Right lobe of liver (tissue), 6 donors: ENCODE results near the gene FSTL5. TPM values are rescaled to one million over a fixed set of nuclear protein-coding genes. Genes with fewer than 3 reads are reported as not detected.
"Not testable (repeated sequence)": the region's sequence is repeated elsewhere in the genome, so short reads cannot be mapped to it uniquely, and the experiment has no call there.

ENCODE experiments used
- ATAC-seq, 4 donors: fragments of 200-7000 bp; cut with Tn5 transposase; one replicate each; pipeline ENCODE4 v1.9.1; 2020; ENCODE audit warnings: mild to moderate bottlenecking in 4 of 4, moderate library complexity in 4 of 4
- DNase-seq, 3 donors: peaks; one replicate each; pipeline ENCODE4 v3.0.0-alpha.2; 2020
- H3K27ac ChIP-seq, 3 donors: fragments of 200-600 bp; one replicate each; pipeline ENCODE4 v1.8.0; 2022
- H3K27me3 ChIP-seq, 2 donors: fragments of 200-600 bp; one replicate each; pipeline ENCODE4 v1.8.0; 2022
- H3K36me3 ChIP-seq, 4 donors: fragments of 200-600 bp; sonication (generic) in 1 of 4; one replicate each; pipeline versions ENCODE4 v1.5.1 to v1.8.0; 2017 to 2022; ENCODE audit warnings: control low read depth in 1 of 4
- H3K4me1 ChIP-seq, 4 donors: fragments of 200-600 bp; sonication (generic) in 1 of 4; one replicate each; pipeline versions ENCODE4 v1.5.1 to v1.8.0; 2017 to 2022; ENCODE audit warnings: control low read depth in 1 of 4
- H3K4me3 ChIP-seq, 3 donors: fragments of 200-600 bp; one replicate each; pipeline ENCODE4 v1.8.0; 2022
- H3K9me3 ChIP-seq, 4 donors: fragments of 200-600 bp; sonication (generic) in 1 of 4; one replicate each; pipeline versions ENCODE4 v1.5.1 to v1.8.0; 2017 to 2022; ENCODE audit warnings: control low read depth in 1 of 4
- CTCF ChIP-seq, 4 donors: fragments of 200-600 bp in 3 of 4; fragments of 450-650 bp in 1 of 4; IDR thresholded peaks; one replicate each; pipeline versions ENCODE4 v1.5.1 to v1.8.0; 2016 to 2022; ENCODE audit warnings: antibody characterized with exemption in 4 of 4, mild to moderate bottlenecking in 2 of 4
- POLR2A ChIP-seq: fragments of 450-650 bp; IDR thresholded peaks from one replicate; pipeline ENCODE4 v1.6.1; 2017; ENCODE audit warnings: antibody characterized with exemption, mild to moderate bottlenecking
- WGBS: methylation state at CpG from one replicate; pipeline ENCODE4 v1.1.6; 2018; ENCODE audit warnings: low coverage, low lambda C conversion rate; ENCODE audit not compliant: insufficient coverage; ENCODE audit errors: missing lambda C conversion rate; 5-methylcytosine and 5-hydroxymethylcytosine counted together
- intact Hi-C, 2 donors: fragments of 100-400 bp; cut with DNase I; formaldehyde crosslinking; loops; one replicate each; pipeline versions ENCODE4 v1.11.2 to v1.14.1; 2022
- long read RNA-seq: library from polyadenylated mRNA; unstranded; transcript quantifications from one replicate; pipeline ENCODE4 v2.0.0, GENCODE V29; 2019
- total RNA-seq, 6 experiments: library from RNA; depleted of rRNA in 2 of 6; stranded (reverse); fragments of >200 nt in 2 of 6; fragmentation: NEBNext Ultra II Directional in 3 of 6; extraction: Animal tissue kit (Norgen Biotek cat#: 25700) in 3 of 6; gene quantifications; one replicate each; pipeline versions ENCODE4 v1.1.0 to v1.2.4, GENCODE V29; 2016 to 2023
- donor health status: DM: no; HTN: yes; CAD: no.
- donor health status: DM: no; HTN: no; CAD: no.
- donor health status: DM: no; HTN: no; CAD: no.
- donor health status: DM: no; HTN: yes; CAD: no.
- donor health status: DM: no; HTN: yes; CAD: no.

The FSTL5 gene
- under 1 TPM in 2 of 6 experiments, not detected in 4; 0.12 to 0.95 TPM for total RNA-seq
- long read RNA-seq: 0 reads

- no peaks in the 10 kb centered on the region for H3K36me3 ChIP-seq
- H3K4me3 ChIP-seq: no peak within 1 kb of the TSS
- H3K4me1 ChIP-seq: no peaks in the 10 kb centered on the region
- peaks cover 0 to 16% of the 10 kb centered on the region in 2 donors for H3K27me3 ChIP-seq
- WGBS: 6% methylated on average over 35 of the region's 39 CpGs
- no peaks in the 10 kb centered on the region for H3K9me3 ChIP-seq
- H3K27ac ChIP-seq: no peak within 1 kb of the TSS
- intact Hi-C loops: no loop called here
- DNase-seq (peak; percentile 26 to 47 (median 39)), ATAC-seq (peak; percentile 52 to 66 (median 58))
- TF ChIP-seq CTCF (IDR thresholded peaks at IDR 0.05) (no peak), POLR2A (no peak)
These were observed at the start of gene FSTL5 for GRCh38 chr4:162163892-162164759. Gene FSTL5 (minus strand): TSS chr4:162164000. CDS start chr4:162111396, 52,604 bp downstream.

- no peaks in the 10 kb centered on the region for H3K27me3 ChIP-seq
- H3K27ac ChIP-seq: no peak overlapping the region
- no peak overlapping the region for H3K4me3 ChIP-seq
- no peaks in the 10 kb centered on the region for H3K4me1 ChIP-seq
- DNase-seq (no peak), ATAC-seq (no peak)
- TF ChIP-seq CTCF (IDR thresholded peaks at IDR 0.05) (no peak), POLR2A (no peak)
- no peaks in the 10 kb centered on the region for H3K36me3 ChIP-seq
- intact Hi-C loops: no loop called here
- no peaks in the 10 kb centered on the region for H3K9me3 ChIP-seq
- 56% methylated on average over 2 of the region's 2 CpGs for WGBS
These were observed 45.9 kb upstream of the FSTL5 start for GRCh38 chr4:162209706-162210105.

- H3K4me1 ChIP-seq, H3K27me3 ChIP-seq, ATAC-seq, H3K9me3 ChIP-seq, H3K36me3 ChIP-seq, DNase-seq, intact Hi-C loops, H3K27ac ChIP-seq, H3K4me3 ChIP-seq: not testable (repeated sequence)
- WGBS: no CpG with 5 or more reads among the region's 32 CpGs
These were observed 39.7 kb upstream of the FSTL5 start for GRCh38 chr4:162203478-162203877.

- TF ChIP-seq CTCF (IDR thresholded peaks at IDR 0.05): no peak
- no peak for TF ChIP-seq POLR2A
- Histone ChIP-seq H3K36me3 (no peaks in the 10 kb centered on the region), H3K4me3 (no peak overlapping the region), H3K4me1 (no peaks in the 10 kb centered on the region), H3K27ac (no peak overlapping the region), H3K27me3 (no peaks in the 10 kb centered on the region), H3K9me3 (no peaks in the 10 kb centered on the region)
- no peak for DNase-seq
- intact Hi-C loops: no loop called here
- no peak for ATAC-seq
- WGBS: 49% methylated on average over 2 of the region's 2 CpGs
These were observed 37.9 kb upstream of the FSTL5 start for GRCh38 chr4:162201673-162202072.

- 20% methylated on average over 3 of the region's 3 CpGs for WGBS
- DNase-seq (no peak), ATAC-seq (no peak)
- Histone ChIP-seq H3K27ac (no peak overlapping the region), H3K36me3 (no peaks in the 10 kb centered on the region), H3K27me3 (peaks cover 0 to 8% of the 10 kb centered on the region in 2 donors), H3K4me3 (no peak overlapping the region), H3K9me3 (no peaks in the 10 kb centered on the region), H3K4me1 (no peaks in the 10 kb centered on the region)
- TF ChIP-seq POLR2A: no peak
- intact Hi-C loops: no loop called here
These were observed 6.7 kb upstream of the FSTL5 start for GRCh38 chr4:162170509-162170908.
